Fibroblast of skin of right quadriceps (primary cell): ENCODE results near the gene FLII.

ENCODE experiments used
- DNase-seq: peaks from one replicate; pipeline ENCODE4 v3.0.0-alpha.2; 2013

FLII gene

DNA sequence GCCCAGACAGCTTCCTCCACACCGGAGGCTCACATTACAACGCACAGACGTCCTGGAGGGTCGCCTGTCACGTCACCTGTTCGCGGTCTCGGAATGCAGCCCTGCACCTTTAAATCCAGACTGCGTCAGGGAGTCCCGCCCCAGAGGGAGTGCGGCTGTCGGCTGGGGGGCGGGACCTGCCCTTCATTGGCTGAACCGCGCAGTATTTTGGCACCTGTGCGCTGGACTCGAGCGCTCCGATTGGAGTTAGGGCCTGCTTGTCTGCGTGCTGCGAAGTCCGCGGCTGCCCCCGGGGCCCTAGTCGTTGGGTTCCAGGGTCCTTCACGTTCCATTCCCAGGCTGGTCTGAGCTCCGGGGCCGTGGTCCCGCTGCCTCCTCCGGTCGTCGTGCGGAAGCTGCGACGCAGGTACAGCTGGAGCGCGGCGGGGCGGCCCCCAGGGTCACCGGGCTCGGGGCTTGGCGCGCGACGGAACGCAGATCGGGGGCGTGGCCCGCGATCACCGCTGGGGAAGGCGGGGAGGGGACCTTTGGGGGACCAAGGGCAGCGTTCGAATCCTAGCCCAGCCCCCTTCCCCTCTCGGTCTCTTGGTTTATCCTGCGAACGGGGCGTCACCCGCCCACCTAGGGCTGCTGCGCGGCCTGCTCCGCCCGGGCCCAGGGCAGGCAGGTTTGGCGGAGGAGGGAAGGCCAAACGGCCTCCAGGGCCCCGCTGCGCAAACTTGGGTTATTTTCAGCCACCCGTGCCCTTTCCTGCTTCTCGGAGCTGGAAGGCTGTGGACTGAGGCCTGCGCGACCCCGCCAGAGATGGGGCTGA, 2.0 kb upstream of the FLII start, which contains the start of gene MIEF2:
Gene MIEF2 (plus strand): TSS at position 331 of the 814 bp plus-strand sequence. CDS start 2,059 bp downstream, outside the sequence.
- DNase-seq: peak; percentile 91

DNA sequence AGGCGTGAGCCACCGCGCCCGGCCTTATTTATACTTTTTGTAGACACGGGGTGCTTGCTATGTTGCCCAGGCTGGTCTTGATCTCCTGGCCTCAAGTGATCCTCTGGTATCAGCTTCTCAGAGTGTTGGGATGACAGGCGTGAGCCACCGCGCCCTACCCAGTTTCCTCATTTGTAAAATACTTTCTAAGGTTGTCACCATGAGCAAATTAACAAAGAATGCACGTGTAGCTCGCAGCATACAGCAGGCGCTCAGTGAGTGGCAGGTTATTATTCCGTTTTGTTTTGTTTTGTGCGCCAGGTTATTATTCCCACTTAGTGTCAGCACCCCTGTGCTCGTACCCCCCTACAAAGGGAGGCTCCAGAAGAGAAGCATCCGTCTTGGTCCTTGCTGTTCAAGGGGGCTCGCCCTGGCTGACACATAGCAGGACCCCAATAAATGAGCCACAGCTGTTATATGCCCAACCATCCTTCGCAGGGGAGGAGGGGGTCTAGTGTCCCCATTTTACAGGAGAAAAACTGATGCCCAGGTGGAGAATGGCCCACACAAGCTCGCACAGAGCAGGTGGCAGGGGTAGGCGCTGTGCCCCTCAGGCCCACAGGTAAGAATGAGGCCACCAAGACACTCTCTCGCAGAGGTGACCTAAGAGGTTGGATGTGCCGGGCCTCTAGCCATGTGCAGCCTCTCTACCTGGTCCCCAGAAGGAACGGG, 1.2 kb upstream of the FLII start:
- DNase-seq: peak; percentile 39

DNA sequence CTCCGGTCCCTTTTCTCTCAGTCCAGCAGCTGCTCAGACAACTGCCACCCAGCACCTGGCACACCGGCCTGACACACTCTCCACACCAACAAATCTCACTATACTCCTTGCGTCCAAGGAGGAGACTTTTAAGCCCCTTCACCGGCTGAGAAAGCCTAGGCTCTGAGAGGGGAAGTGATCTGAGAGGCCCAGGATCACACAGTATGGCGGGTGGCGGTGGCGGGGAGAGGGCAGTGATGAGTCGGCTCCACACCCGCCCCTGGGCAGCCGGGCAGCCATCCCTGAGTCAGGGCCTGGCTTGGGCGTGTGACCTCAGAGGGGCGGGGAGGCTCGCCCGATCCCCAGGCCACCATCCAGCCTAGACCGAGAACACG, 569 bp downstream of the FLII start:
- peak; percentile 20 for DNase-seq

DNA sequence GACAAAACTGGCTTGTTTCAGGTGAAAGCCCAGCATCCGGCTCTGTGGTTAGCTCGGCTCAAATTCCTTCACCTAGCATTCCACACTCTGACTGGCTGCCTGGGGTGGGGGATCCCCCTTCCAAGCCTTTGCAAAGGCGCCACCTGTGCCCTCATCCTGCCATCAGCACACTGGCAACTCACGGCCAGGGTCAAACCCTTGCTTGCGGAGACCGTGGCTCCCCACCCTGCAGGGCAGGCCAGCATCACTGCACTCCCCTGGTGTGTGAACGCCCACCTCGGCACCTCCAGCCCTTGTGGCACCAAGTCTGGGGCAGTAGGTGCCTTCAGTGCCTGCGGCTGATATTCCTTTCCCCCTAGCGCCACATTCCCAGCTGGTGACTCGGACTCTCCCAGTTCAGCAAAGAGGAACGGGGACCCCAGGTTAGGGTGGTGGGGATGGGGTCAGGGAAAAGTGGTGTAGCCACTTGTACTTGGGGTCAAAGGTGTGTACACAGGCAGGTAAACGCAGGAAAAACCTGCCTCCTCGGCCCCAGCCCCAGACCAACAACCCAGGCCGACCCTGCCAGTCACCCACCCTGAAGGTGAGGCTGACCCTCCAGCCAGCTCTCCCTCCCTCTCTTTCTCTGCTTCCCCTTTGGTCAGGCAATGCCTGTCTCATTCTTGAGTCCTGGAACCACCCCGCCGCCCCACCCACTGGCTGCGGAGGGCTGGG, 1.1 kb downstream of the FLII start:
- DNase-seq: no peak

DNA sequence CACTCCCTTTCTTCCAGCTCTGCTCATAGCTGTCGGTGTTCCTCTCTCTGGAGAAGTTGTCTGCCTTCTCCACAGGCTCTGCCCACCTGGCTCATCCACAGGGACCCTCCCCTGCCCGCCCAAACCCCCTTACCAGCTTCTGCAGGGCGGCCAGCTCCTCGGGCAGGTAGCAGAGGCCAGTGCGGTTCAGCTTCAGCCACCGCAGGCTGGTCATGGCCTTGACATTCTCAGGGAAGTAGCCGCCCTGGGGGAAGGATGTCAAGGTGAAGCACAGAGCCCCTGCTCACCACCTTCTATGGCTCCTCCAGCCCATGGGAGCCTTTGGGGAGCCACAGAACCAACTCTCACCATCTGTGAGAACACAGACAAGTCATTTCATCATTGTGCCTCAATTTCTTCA, 1.8 kb downstream of the FLII start:
- DNase-seq: no peak

DNA sequence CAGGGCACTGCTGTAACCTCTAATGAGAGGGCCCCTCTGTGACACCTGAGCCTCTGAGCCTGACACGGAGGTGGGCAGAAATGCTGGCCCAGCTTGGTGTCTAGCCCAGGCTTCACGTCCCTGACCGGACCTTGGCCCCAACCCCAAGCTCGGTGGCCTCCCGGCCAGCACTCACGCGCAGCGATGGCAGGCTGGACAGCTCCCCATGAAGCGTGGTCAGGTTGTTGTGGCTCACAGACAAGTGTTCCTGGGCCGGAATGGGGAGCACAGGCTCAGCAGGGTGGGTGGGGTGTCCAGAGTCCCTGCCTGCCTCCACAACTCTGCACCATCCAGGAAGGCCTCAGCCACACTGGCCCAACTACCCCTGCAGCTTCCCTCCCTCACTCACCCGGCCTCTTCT, 2.2 kb downstream of the FLII start:
- DNase-seq: no peak

DNA sequence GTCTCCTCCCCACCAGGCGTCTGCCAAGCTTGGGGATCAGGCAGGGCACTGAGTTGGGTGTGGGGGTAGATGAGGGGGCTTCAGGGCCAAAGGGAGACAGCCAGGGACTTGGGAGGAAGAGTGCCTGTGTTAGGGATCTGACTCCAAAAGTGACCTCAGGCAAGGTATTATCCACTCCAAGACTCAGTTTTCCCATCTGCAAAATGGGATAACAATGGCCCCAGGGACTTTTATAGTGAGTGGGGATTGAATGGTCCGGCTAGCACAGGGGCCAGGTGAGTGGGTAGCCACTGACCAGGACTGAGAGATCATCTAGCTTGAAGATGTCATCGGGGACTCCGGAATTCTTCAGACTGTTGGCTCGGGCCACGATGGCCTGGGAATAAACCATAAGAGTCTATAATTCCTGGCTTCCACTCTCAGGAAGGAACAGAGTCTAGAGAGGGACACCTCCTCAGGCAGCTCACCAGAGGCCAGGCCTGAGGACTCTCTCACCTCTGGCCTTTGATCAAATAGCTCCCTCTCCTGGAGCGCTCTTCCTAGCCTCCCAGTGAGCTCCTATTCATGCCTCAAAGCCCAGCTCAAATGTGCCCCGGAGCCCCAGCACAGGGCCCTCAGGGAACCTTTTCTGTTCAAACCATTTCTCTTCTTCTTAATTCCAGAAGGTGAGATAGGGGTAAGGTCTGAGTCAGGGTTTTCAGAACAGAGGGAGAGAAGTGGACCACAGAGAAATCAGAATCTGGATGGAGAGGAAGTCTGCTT, 3.5 kb downstream of the FLII start:
- no peak for DNase-seq

DNA sequence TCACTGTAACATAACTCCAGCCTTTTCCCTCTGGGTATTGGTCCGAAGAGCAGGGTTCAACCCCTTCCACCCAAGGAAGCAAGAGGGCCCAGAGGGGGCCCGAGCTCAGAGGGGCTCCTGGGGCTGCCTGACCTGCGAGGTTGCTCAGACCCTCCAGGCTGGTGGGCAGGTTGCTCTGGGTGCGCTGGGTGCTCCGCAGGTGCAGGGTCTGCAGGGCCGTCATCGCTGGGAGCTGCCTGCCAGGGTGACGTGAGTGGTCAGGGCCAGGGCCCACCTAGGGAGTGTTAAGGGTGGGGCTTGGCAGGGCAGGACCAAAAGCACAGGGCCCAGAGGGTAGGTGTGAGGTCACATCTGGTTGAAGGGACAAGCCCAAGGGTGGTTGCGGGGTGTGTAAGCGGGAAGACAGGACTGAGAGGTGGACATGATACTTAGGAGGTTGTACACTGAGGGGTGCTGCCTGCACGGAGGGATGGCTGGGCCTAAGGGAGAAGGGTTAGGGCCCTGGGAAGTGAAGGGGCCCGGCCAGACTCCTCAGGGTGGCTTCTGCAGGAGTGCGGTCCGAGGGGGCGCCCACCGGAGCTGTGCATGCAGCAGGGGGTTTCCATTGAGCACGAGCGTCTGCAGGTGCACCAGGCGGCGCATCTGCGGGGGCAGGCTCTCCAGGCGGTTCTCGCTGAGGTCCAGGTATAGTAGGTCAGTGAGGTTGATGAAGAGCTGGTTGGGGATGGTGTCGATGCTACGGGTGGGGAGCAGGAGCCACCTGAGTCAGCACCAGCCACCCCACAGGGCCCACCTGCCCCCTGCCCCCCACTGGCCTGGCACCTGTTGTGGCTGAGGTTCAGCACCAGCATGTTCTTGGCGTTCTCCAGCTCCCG, 4.4 kb downstream of the FLII start:
- DNase-seq: no peak

DNA sequence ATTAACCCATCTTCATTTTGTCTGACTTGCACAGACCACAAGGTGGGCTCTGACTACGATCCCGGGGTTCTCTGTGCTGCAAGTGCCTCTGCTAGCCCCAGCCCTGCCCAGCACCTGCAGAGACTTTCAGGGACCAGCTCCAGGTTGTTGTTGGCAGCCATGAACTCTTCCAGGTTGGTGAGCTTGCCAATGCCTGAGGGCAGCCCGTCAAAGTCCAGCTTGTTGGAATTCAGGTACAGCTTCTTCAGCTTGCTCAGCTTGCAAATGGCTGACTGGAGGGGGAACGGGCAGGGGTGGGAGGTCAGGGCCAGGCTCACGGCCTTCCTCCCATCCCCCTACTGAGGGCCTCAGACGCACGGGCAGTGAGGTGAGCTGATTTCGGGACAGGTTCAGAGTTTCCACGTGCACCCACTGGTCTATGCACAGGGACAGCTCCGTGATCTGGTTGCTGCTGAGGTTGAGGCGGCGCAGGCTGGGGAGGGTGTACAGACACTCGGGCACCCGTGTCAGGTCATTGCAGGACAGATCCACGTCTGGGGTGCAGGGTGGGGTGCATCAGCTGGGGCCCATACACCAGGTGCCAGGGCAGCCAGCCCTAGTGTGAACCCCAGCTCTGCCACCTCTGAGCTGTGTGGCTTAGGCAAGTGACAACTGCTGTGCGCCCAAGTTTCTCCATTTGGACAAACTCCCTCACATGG, 5.2 kb downstream of the FLII start:
- DNase-seq: no peak

DNA sequence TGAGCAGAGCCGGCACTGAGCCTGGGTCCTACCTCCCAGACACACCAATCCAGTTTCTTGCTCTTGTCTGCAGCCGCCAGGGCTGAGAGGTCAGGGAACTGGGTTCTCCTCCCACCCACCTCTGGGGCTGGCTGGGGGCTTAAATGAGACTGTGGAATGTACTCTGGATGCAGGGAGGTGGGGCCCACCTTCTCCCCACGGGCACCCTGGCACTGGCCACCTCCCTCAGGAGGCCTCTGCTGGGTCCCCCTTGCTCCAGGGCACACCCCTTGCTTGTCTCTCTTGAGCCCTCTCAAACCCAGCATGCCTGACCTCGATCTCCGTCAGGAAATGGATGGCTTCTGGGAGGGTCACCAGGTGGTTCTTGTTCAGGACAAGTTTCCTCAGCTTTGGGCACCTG, 6.4 kb downstream of the FLII start:
- no peak for DNase-seq

DNA sequence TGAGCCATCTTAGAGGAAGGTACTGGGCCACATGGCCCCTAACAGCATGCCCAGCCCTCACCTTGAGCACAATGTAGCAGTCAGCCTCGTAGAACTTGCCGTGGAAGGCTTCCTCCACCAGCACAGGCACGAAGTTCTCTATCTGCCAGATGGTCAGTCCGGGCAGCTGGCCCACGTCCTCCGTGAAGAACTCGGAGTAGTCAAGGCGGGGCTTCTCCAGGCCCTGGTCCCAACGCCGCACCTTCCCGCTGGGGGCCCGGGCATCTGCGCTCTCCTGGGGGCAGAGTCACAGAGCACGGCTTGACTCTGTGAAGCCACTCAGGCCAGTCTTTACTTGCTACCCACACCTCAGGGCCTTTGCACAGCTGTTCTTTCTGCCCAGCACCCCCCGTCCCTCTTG, 7.3 kb downstream of the FLII start:
- DNase-seq: no peak

DNA sequence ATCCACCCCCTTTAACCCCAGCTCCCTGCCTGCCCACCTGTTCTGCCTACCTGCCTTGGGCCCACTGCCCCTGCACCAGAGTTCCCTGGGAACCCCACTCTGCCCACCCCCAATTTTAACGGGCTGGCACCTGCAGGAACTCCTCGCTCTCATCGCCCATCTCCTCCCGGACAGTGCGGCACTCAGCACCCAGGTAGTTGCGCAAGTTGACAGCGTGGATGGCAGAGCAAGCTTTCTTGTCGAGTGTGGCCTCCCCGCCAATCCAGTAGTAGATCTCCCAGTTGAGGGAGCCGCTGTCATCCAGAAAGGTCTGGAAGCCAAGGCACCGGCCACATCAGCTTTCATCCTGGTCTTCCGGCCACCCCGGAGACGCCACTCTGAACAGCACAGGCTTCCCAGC, 7.8 kb downstream of the FLII start:
- DNase-seq: no peak

DNA sequence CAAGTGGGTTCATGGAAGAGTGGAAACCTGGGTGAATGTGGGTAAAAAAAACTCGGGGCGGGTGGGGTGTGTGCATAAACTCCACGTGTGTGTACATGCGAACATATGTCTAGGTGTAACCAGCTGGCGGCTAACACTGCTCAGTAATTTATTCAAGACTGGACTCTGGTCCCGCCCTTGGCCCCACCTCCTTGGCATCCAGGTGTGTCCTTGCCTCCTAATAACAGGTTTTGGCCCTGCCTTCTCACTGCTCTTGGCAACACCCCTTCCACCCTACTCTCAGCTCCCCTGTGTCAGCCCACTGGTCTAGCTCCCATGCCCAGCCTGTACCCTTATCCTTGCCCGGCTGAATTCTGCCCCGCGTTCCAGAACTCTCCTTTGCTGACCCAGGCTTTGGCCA, 8.3 kb downstream of the FLII start:
- DNase-seq: no peak

DNA sequence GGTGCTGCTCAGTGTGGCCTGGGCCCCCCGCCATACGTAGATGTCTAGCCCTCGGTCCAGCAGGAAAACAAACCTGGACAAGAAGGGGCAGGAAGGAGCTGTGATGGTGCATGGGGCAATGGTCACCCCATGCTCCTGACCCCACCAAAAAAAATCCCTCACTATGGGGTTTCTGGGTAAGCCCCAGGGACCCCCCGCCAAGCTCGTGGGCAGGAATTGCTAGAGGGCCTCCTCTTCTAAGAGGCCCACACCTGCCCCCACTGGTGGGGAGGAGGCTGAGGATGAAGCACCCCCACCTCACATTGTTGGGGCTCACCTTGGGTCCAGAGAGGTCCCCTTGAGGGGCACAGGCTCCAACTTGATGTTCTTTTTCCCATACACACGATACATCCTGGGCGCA, 9.7 kb downstream of the FLII start:
- DNase-seq: no peak

DNA sequence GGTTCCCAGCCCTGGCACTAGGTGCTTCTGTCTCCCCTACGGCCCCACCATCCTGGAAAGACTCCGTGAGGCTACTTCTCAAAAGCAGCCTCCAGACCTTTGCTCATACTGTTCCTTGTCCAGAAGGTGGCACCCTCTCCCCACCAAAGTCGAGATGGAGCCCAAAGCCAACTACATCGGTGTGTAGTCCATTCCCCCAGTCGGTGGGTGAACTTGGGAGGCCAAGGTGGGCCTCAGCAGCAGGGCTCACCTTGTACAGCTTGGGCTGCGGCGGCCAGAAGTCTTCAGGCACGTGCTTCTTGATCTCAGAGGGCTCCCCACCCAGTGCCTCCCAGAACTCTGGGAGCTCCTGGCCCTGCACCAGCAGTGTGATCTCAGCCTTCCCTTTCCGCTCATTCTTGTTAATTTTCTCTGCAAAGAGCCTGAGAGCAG, 10.2 kb downstream of the FLII start:
- peak; percentile 67 for DNase-seq

DNA sequence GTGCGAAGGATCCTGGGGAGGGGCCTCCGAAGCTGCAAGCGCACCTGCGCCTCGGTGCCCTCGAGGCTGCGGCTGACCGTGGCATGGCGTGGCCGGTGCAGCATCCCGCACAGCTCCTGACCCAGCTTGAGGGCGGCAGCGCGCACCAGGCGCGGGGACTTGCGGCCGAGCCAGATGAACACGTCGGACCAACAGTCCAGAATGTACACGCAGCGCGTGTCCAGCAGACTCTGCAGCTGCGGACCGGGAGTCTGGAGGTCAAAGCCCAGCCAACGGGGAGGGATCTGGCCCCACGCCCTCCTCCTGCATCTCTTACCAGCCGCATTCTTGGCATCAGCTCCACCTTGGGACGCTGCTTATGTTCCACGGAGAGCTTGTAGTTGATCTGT, 10.9 kb downstream of the FLII start:
- DNase-seq: no peak

DNA sequence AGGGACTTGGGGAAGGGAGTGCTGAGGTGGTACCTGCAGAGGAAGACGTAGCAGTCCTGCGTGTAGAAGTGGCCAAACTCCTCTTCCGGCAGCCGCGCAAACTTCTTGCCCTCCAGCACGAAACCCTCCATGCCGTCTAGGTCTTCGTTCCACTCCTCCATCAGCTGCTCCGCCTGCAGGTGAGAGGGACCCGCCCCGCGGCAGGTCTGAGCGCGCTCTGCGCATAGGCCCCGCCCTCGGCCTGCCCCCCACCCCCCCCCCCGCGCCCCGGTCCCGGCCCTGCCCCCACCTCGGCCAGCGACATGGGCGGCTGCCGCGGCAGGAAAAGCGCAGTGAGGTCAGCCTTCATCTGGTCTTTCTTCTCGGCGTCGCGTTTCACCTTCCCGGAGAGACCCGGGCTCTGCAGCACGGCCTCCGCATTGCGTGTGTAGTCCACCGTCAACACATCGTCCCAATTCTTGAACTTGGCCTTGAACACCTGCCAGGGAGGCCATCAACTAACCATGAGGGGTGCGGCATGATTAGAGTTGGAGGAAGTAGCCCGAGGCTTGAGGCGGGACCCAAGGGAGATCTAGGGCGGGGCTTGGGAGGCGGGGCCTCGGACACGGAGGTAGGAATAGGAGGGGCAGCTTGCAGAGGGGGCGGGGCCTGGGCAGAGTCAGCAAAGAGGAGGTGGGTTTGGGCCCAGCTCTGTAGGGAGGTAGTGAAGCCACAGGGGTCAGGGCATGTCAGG, 11.5 kb downstream of the FLII start:
- DNase-seq: peak; percentile 33

DNA sequence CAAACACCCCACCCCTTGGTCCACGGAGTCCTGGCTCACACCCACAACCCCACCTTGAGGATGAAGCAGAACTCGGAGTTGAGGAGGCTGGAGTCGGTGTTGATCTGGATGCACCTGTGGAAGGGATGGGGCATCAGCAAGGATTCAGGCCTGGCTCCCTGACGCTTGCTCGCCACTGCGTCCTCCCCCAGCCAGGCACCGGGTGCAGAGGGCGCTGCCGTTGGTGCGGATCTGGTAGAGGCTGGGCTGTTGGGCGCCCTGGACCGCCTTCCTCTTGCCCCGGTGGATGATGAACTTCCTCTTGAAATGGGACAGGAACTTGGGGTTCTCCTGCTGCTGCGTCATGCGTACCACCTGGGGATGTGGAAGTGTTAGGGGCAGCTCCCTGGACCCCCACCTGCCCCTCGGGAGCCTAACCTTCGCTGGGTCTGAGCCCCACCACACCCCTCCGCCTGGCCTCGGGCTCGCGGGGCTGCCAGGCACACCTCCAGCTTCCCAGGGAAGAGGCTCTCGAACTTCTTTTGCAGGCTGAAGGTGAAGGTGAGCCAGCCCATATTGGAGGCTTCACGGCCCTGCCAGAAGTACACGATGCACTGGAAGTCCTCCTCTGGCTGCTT, 12.3 kb downstream of the FLII start:
- no peak for DNase-seq

DNA sequence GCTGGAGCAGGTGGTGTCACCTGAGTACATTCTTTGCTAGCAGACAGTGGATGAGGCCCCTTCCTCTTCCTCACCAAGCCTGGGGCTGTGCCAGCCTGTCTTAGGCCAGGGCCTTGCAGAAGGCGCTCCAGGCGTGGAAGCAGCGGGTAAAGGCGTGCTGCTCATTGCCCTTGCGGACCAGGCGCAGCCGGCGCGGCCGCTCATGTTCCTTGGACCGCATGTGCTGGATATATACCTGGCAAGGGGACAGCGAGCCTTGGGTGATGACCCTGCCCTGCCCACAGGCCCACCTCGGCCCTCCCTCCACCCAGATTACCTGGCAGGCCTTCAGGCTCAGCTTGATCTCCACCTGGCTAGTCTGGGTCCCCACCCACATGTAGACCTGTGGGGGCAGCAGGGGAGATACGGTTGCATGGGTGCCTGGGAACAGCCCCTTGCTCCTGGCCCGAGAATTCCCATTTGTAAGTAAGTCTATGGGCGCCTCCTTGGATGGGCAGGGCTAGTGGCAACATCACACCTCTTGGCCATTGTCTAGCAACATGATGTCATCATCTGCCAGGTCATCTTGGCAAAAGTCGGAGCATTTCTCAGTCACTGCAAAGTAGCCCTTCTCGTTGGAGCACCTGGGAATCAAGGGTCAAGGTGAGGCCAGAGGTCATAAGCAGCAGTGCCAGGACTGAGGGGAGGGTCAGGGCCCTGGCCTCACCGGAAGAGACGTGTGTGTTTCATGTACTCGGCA, 13.3 kb downstream of the FLII start:
- DNase-seq: no peak
